ENCODE data around the gene PALLD. TPM values are rescaled to one million over a fixed set of nuclear protein-coding genes. Genes with fewer than 3 reads are reported as not detected.

PALLD gene
- polyA plus RNA-seq, 4 donors = 85.8 to 252 (median 188) TPM

DNA sequence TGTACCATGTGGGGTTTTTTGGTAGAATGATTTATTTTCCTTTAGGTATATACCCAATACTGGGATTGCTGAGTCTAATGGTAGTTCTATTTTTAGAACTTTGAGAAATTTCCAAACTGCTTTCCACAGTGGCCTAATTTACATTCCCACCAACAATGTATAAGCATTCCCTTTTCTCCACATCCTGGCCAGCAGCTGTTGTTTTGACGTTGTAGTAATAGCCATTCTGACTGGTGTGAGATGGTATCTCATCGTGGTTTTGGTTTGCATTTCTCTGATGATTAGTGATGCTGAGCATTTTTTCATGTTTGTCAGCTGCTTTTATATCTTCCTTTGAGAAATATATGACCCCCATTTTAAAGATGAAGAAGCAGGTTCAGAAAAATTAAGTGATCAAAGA lies 359.5 kb downstream of the PALLD start:
- no peak for DNase-seq (ENCODE audit: low read depth in 4 of 4, low spot score in 3 of 4)

- no peak for DNase-seq (ENCODE audit: low read depth in 4 of 4, low spot score in 3 of 4)
Measured at GRCh38 chr4:168857009-168857408, 360.2 kb downstream of the PALLD start.

DNA sequence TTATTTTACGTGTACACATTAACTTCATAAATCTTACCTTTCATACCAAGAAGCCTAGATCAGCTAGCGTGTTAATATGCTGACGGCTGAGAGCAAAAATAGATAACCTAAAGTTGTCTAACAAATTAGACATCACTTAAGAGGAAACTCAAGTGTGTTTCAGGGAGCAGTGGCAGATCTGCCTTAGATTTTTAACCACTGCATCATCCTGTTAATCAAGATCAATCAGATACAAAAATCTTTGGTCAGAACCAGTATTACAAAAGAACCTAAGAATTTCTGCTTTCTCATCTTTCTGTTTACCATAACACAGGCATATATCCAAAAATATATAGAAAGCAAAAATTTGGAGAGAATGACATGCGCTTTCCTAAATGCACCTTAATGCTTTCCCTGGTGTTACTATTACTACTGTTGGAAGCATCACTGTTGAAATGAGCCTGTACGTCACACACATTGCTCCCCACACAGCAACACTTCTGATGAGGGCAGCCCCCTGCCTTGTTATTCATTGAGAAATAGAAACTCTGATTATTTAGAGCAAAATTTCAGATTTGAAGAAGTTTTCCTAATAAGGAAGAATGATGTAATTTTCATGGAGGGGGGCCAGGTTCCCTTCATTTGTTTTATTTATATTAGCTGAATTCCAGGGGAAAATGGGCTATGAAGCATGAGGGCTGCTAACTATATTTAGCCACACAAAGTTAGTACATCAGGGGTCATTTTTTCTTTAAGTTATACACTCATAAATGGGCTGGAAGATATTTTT lies 360.9 kb downstream of the PALLD start:
- no peak for DNase-seq (ENCODE audit: low read depth in 4 of 4, low spot score in 3 of 4)

- DNase-seq (ENCODE audit: low read depth in 4 of 4, low spot score in 3 of 4) = no peak
Measured at GRCh38 chr4:168859100-168859499, 362.2 kb downstream of the PALLD start.

GRCh38 chr4:168859888-168860694 lies 363.2 kb downstream of the PALLD start:
- DNase-seq (ENCODE audit: low read depth in 4 of 4, low spot score in 3 of 4) = no peak

- DNase-seq (ENCODE audit: low read depth in 4 of 4, low spot score in 3 of 4) = no peak
Measured at GRCh38 chr4:168860827-168861226, 364.0 kb downstream of the PALLD start.

DNA sequence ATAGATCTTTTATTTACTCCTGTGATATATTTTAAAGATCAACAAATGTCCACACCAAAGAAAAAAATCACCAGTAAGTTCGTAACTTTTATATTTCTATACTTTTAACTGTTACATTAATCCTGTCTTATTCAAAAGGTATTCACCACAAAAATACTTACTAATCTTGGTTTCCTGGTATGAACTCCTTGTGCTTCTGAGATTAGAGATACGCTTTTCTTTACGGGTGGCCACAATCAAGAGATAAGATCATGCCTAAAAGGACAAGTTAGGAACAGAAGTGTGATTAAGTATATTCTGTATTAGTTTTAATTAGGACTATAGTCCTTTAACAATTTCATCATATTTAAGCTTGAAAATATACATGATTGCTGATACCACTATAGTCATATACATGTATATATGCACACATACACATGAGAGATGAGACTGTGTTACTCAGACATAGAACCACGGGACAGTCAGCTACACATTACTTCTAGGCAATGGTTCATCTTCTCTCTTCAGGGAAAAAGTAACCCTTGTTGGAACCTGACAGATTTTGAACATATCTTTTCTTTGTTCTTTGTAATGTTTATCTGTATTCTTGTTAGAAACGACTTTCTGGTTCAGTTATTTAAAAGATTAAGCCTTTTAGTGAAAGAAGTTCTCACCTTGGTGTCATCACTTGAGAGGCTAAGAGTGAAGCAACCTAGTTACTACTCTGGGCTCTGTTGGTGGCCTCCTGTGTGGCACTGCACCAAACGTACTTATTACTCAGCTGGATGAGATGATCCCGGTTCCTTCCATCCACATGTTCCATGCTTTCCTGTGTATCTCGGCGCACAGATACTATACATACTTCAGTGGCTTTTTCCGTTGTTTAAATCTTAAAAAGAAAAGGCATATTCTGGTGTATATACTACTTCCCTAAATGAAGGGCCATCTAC lies 367.1 kb downstream of the PALLD start:
- no peak for DNase-seq (ENCODE audit: low read depth in 4 of 4, low spot score in 3 of 4)

- DNase-seq (ENCODE audit: low read depth in 4 of 4, low spot score in 3 of 4) = peak in 2 of 4 donors; percentile 52 to 53
Measured at GRCh38 chr4:168864821-168865541, 368.1 kb downstream of the PALLD start.

DNA sequence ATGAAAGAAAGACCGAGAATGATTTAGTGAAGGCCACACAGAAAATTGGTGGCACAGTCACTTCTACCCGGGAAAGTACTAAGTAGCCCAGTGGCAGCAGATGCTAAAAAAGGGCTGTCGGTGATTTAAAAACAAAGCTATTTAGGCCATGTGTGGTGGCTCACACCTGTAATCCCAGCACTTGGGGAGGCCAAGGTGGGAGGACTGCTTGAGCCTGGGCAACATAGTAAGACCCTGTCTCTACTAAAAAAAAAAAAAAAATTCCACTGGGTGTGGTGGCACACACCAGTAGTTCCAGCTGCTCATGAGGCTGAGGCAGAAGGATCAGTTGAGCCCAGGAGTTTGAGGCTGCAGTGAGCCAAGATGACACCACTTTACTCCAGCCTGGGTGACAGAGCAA lies 369.0 kb downstream of the PALLD start:
- DNase-seq (ENCODE audit: low read depth in 4 of 4, low spot score in 3 of 4) = no peak

DNA sequence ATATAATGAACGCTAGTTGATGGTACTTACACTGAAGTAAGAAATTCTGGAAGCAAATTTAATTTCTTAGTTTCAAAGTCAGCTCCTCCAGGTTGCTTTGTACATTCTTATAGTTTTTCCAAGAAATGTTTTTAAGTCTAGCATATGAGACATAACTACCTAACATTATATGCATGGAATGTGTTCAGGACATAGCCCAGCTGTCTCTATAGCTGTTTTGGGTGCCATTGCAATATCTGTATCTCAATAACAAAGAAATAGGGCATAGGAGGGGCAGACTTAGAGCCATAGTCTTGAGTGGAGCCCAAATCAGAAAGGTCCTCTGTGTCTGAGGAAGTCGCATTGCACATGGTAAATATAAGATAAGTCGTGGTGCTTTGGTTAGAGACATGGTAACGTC lies 369.8 kb downstream of the PALLD start:
- no peak for DNase-seq (ENCODE audit: low read depth in 4 of 4, low spot score in 3 of 4)

DNA sequence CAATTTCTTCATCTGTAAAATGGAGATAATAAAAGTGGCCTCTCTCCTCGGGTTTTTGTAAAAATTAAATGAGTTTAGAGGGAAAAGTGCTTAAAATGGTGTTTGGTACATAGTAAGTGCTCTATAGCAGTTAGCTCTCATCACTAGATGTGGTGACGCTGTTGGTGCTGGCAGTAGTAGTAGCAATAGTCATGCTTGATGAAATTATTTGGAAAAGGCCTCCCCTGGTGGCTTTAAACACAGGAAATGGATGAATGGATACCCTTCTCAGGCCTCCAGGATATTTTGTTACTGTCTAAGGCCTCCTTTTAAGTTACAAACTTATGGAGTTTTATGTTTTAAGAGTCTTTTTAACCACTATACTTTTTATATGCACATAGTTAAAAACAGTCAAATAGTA lies 370.3 kb downstream of the PALLD start:
- DNase-seq (ENCODE audit: low read depth in 4 of 4, low spot score in 3 of 4) = no peak

DNA sequence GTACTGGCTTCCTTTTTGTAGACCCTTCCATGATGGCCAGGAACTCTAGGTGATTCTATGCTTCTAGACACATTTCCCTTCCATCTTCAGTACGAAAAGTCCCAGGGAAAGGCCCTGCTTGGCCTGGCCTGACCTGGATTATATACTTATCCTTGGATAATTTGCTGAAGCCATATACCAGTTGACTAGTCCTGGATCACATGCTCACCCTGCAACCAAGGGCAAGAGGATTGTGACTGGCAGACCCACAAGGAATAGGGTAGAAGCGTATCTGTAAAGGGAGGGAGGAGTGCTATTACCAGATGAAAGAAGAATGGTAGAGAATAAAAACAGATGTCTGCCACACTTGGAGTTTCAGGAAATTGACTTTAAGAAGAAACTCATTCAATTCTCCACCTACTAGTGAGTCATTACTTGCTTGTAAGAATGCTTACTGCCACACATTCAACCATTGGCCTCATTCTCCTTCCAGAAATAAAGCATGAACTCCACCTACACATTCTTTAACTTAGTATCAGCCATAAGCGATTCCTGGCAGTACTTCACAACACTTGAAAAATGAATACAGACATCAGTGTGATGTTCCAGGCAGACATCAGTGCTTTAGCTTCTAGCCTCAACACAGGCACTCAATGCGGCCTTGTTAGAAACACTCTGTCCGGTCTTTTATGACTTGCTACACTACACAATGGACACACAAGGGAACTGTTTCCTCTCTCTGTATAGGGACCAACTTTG lies 371.4 kb downstream of the PALLD start:
- no peak for DNase-seq (ENCODE audit: low read depth in 4 of 4, low spot score in 3 of 4)

DNA sequence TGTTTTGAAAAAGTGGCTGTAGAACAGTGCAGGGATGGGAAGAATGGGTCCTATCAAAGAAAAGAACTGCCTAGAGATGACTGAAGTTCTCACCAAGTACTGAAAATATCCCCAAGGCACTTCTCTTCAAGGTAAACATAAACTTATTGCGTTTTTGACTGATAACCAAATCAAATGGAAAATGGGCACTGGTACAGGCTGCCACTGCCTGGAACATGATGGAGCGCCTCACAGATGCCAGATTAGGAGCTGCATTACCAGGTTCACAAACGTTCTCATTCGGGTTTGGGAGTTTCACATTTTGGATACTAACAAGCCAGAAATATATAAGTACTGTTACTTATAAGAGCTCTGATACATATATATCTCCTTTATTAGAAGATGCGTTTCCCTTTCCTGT lies 371.9 kb downstream of the PALLD start:
- DNase-seq (ENCODE audit: low read depth in 4 of 4, low spot score in 3 of 4) = no peak

DNA sequence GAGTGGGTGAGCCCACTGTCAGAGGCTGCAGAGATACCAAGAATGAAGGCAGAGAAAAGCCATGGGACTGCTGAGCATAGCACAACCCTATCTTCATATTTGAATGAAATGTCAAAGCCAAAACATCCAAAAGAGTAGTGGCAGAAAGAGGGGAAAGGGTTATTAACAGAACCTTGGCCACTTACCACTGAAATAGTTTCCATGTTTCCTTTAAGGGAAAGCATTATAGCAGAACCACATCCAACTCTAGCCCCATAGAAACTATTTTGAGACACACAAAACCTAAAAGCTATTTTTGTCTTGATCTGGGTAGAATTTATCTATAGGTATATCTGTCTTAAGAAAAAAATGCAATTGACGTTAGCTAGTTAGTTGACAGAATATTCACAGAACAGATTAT lies 373.2 kb downstream of the PALLD start:
- DNase-seq (ENCODE audit: low read depth in 4 of 4, low spot score in 3 of 4) = no peak

GRCh38 chr4:168871632-168872031 lies 374.8 kb downstream of the PALLD start:
- DNase-seq (ENCODE audit: low read depth in 4 of 4, low spot score in 3 of 4) = no peak

GRCh38 chr4:168874083-168874482 lies 377.2 kb downstream of the PALLD start:
- no peak for DNase-seq (ENCODE audit: low read depth in 4 of 4, low spot score in 3 of 4)

- no peak for DNase-seq (ENCODE audit: low read depth in 4 of 4, low spot score in 3 of 4)
Measured at GRCh38 chr4:168876106-168876505, 379.3 kb downstream of the PALLD start.

DNA sequence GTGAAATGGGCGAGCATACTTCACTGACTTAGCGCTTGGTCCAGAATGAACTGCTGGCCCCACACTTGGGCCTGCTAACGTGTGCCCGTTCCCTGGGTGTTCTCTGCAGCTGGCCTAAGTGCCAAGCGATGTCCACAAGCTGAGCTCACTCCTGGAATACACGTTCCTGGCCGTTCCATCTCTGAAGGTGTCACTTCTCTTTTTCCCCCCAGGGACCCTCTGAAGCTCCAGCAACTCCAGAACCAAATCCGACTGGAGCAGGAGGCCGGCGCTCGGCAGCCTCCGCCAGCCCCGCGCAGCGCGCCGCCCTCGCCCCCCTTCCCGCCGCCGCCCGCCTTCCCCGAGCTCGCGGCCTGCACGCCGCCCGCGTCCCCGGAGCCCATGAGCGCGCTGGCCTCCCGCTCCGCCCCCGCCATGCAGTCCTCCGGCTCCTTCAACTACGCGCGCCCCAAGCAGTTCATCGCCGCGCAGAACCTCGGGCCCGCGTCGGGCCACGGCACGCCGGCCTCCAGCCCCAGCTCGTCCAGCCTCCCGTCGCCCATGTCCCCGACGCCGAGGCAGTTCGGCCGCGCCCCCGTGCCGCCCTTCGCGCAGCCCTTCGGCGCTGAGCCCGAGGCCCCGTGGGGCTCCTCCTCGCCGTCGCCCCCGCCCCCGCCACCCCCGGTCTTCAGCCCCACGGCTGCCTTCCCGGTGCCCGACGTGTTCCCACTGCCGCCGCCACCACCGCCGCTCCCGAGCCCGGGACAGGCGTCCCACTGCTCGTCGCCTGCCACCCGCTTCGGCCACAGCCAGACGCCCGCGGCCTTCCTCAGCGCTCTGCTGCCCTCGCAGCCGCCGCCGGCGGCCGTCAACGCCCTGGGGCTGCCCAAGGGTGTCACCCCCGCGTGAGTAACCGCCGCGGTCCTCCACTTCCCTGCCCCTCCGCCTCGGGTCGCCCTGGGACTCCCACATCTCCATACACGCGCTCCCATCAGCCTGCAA lies 380.9 kb downstream of the PALLD start:
- DNase-seq (ENCODE audit: low read depth in 4 of 4, low spot score in 3 of 4) = peak in 1 of 4 donors; percentile 25
